Activated CD8-positive, alpha-beta memory T cell treated with anti-CD3 and anti-CD28 coated beads, Interleukin-2, amount 50 U/mL, for 4 hours (primary cell): ENCODE results near the gene IL3.
"Not testable (repeated sequence)": the region's sequence is repeated elsewhere in the genome, so short reads cannot be mapped to it uniquely, and the experiment has no call there.

ENCODE experiments used
- DNase-seq: peaks from one replicate; pipeline ENCODE4 v3.0.0-alpha.2; 2020

IL3 gene

DNA sequence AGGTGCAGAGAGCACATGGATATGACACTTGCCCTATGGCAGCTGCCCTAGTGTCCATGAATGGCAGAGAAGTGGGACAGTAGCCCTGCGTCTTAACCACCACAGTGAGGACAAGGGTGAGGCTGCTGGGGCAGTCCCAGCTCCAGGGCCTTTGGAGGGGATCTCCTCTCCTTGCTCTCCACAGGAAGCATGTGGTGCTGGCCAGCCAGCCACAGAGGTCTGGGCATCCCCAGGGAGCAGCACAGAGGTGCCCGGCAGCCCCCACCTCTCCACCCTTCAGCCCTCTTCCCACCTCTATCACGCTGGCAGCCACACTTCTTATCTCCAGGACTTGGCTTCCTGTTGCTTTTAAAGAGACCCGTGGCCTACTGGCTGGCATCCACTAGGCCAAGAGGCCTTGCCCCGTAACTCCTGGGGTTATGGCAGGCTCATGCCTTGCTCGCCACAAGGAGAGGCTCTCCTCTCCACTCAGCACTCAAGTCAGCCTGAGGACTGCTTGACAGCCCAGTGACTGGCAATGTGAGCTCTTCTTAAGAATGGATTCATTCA lies 35.0 kb downstream of the IL3 start:
- no peak for DNase-seq

- DNase-seq, result no peak
These were observed 36.4 kb downstream of the IL3 start for GRCh38 chr5:132096904-132097303.

- no peak for DNase-seq
These were observed 37.7 kb downstream of the IL3 start for GRCh38 chr5:132098151-132098594.

DNA sequence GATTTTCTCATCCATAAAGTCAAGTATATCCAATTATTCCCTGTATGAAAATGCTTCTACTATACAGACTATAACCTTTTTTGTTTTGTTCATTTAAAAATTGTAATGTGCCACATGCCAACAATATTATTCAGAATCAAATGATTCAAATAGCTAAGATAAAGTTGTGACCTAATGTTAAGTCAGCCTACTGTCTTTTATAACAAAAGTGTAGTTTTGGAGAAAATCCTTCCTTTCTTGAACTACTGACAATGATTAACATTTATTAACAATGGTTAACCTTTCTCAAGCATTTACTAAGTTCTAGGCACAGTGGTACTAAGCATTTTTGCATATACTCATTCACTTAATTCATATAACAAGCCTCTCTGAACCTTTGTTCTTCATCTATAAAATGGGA lies 38.2 kb downstream of the IL3 start:
- no peak for DNase-seq

- peak; percentile 57 for DNase-seq
These were observed 38.8 kb downstream of the IL3 start for GRCh38 chr5:132099076-132099748.

DNA sequence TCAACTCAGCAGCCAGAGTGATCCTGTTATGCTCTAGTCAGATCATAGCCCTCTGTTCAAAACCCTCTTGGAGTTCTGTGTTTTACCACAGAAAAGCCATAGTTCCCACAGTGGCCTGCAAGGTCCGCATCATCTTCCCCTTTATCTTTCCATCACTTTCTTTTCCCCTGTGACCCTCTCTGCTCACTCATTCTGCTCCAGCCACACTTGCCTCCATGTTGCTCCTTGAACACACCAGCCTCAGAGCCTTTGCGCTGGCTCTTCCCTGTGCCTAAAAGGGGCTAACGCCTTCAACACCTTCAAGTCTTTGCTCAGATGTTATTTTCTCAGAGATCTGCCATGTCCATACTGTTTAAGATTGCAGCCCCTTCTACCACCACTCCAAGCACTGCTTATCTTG lies 39.5 kb downstream of the IL3 start:
- DNase-seq, result no peak

DNA sequence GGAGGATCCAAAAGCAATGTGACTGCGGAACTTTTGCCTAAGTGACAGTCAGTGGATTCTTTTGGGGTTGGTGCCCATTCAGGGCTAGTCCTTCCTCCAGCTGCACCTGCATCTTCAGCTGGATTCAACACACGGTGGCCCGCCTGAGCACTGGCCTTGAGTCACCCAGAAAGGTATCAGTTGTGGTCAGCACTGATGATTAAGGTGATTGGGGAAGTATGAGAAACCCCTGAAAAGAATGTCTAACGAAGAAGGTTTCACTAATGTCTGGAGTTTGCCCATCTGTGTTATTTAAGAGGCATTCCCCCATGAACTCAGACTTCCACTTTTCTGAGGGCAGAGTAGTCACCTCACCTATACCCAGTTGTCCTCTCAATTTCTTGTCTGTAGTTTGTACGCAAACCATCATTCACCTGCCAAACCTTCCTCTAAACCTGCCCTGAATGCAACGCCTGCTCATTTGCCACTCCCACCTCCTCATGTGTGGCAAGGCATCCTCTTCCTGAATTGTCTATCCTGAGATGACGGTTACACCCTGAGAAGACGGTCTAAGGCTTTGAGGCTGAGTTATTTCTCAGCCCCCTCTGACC lies 40.3 kb downstream of the IL3 start:
- no peak for DNase-seq

DNA sequence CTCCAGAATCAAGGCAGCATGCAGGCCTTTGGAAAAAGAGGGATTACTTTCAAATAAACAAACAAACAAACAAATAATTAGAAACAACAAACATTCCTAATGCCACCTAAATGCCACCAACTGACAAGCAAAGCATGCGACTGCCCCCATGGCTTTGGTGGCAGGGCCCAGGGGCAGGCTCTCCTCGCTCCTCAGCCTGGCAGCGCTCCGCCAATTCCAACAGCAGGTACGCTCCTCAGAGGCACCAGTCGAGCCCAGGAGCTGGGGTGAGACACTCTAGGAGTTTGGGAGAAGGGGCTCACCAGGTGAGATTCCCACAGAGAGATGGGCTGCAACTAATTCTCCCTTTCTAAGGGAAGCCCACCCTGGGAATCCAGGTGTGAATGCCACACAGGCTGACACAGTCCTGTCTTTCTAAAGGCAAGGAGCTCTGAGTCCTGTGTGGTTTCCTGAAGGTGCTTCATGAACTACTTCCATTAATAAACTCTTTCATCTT lies 41.0 kb downstream of the IL3 start:
- DNase-seq, result no peak

GRCh38 chr5:132102101-132102701 lies 41.7 kb downstream of the IL3 start:
- peak; percentile 35 for DNase-seq

DNA sequence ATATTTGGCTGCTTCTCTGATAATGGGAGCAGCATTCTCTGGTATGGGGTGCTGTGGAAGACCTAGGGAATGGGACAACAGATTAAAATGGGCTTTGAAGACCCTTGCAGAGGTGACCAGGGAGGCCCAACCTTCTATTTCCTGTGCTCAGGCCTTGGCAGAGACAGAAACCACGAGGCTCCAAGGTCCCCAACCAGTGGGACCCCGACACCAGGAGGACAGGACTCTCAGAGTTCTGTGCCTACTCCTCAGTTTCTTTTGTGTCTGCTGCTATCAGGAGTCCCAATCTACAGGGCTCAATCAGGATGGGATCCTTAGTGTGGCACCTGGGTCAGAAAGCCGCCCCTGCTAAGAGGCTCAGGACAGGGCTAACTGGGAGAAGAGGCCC lies 42.5 kb downstream of the IL3 start:
- DNase-seq, result no peak

- peak; percentile 60 for DNase-seq
These were observed 43.0 kb downstream of the IL3 start for GRCh38 chr5:132103332-132103951.

GRCh38 chr5:132103969-132104391 lies 43.5 kb downstream of the IL3 start:
- DNase-seq, result no peak

GRCh38 chr5:132104556-132104955 lies 44.1 kb downstream of the IL3 start:
- no peak for DNase-seq

- no peak for DNase-seq
These were observed 45.2 kb downstream of the IL3 start for GRCh38 chr5:132105688-132106087.

DNA sequence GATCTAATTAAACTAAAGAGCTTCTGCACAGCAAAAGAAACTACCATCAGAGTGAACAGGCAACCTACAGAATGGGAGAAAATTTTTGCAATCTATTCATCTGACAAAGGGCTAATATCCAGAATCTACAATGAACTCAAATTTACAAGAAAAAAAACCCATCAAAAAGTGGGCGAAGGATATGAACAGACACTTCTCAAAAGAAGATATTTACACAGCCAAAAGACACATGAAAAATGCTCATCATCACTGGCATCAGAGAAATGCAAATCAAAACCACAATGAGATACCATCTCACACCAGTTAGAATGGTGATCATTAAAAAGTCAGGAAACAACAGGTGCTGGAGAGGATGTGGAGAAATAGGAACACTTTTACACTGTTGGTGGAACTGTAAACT lies 48.0 kb downstream of the IL3 start:
- not testable (repeated sequence) for DNase-seq

DNA sequence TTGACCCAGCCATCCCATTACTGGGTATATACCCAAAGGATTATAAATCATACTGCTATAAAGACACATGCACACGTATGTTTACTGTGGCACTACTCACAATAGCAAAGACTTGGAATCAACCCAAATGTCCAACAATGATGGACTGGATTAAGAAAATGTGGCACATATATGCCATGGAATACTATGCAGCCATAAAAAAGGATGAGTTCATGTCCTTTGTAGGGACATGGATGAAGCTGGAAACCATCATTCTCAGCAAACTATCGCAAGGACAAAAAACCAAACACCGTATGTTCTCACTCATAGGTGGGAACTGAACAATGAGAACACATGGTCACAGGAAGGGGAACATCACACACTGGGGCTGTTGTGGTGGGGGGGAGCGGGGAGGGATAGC lies 48.5 kb downstream of the IL3 start:
- DNase-seq, result not testable (repeated sequence)

GRCh38 chr5:132109494-132110053 lies 49.1 kb downstream of the IL3 start:
- DNase-seq, result no peak

GRCh38 chr5:132110195-132110594 lies 49.7 kb downstream of the IL3 start:
- no peak for DNase-seq

DNA sequence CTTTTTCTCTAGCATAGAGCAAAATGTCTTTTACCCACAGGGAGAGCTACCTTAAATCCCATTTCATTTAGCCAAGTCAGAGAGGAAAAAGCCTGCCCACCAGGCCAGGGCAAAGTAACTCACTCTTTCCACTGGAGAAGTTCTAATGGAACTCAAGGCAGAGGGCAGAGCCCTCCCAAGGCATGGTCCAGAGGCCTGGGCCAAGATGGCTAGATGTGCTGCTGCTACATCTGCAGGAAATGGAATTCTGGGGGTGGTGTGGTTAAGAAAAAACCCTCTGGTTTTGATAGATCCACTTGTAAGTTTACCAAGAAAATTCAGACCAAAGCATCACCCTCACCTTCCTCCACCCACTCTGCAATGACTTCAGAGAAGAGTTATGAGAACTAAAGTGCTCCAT lies 50.5 kb downstream of the IL3 start:
- DNase-seq, result no peak

DNA sequence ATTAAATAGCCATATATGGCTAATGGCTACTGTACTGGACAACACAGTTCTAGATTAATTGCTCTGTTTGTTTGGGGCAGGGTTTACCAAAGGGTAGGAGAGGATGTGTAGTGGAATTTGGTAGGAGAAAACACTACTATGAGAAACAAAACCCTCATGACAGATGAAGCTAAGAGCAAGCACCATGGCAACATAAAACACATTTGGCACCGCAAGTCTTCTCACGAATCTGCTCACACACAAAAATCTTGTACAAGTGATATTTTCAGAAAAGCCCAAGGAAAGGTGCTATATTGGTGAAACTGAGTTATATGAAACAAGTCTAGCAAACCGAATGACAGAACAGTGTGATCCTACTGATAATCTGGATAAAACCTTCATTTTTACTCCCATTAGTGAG lies 51.7 kb downstream of the IL3 start:
- DNase-seq, result no peak
